H7 (cell line): Measurements from ENCODE around the gene NPTXR. TPM values are rescaled to one million over a fixed set of nuclear protein-coding genes. Genes with fewer than 3 reads are reported as not detected.

ENCODE experiments used
- DNase-seq: peaks from one replicate; pipeline ENCODE4 v3.0.0; 2012
- H3K27me3 ChIP-seq: 2 replicates; pipeline ENCODE4 v1.6.0; 2011; ENCODE audit warnings: mild to moderate bottlenecking, low read length; ENCODE audit not compliant: control insufficient read depth, insufficient read depth
- H3K36me3 ChIP-seq: replicated peaks from 2 replicates; pipeline ENCODE4 v1.5.1; 2011; ENCODE audit warnings: low read length; ENCODE audit not compliant: control insufficient read depth, insufficient read depth
- H3K4me3 ChIP-seq: 2 replicates; pipeline ENCODE4 v1.5.1; 2011; ENCODE audit warnings: low read depth, mild to moderate bottlenecking, control low read depth, low read length, moderate library complexity; ENCODE audit not compliant: insufficient read depth
- total RNA-seq: library from RNA; depleted of rRNA; stranded (reverse); fragments of >200 nt; shearing (Covaris generic); gene quantifications from 2 replicates; pipeline ENCODE4 v1.2.3, GENCODE V29; 2014; rRNA removed

The NPTXR gene
- total RNA-seq, 1 experiment from 2014 or later, result 3.7 TPM

- Histone ChIP-seq H3K4me3 (no peak overlapping the region), H3K27me3 (no peaks in the 10 kb centered on the region), H3K36me3 (no peaks in the 10 kb centered on the region)
- peak; percentile 60 for DNase-seq
Measured at GRCh38 chr22:38775656-38776055, 68.2 kb downstream of the NPTXR start.

- no peaks in the 10 kb centered on the region for H3K27me3 ChIP-seq
- H3K36me3 ChIP-seq, result no peaks in the 10 kb centered on the region
- DNase-seq, result peak; percentile 26
- H3K4me3 ChIP-seq, result no peak overlapping the region
Measured at GRCh38 chr22:38774496-38775166, 69.2 kb downstream of the NPTXR start.

- no peaks in the 10 kb centered on the region for H3K27me3 ChIP-seq
- no peak for DNase-seq
- no peak overlapping the region for H3K4me3 ChIP-seq
- no peaks in the 10 kb centered on the region for H3K36me3 ChIP-seq
Measured at GRCh38 chr22:38773363-38773946, 70.4 kb downstream of the NPTXR start.

GRCh38 chr22:38772623-38772873 is 71.3 kb downstream of the NPTXR start:
- H3K4me3 ChIP-seq, result no peak overlapping the region
- H3K27me3 ChIP-seq, result no peaks in the 10 kb centered on the region
- no peaks in the 10 kb centered on the region for H3K36me3 ChIP-seq
- DNase-seq, result no peak

GRCh38 chr22:38770257-38770949 is 73.4 kb downstream of the NPTXR start:
- no peaks in the 10 kb centered on the region for H3K27me3 ChIP-seq
- no peak overlapping the region for H3K4me3 ChIP-seq
- no peaks in the 10 kb centered on the region for H3K36me3 ChIP-seq
- DNase-seq, result no peak

Other genes starting within 250 kb of the NPTXR start
- 1.2 and 3.8 TPM in 2 replicates for gene FAM227A, start 187.6 kb downstream of the NPTXR start, total RNA-seq
- gene CBY1, start 187.4 kb downstream of the NPTXR start, total RNA-seq, result 13.3 and 21.1 TPM in 2 replicates
- gene TOMM22, start 162.1 kb downstream of the NPTXR start, total RNA-seq, result 70.8 and 79.3 TPM in 2 replicates
- 33.8 and 34.2 TPM in 2 replicates for gene JOSD1, start 143.1 kb downstream of the NPTXR start, total RNA-seq
- 71.4 and 92.1 TPM in 2 replicates for gene GTPBP1, start 138.1 kb downstream of the NPTXR start, total RNA-seq
- gene SUN2, start 88.0 kb downstream of the NPTXR start, total RNA-seq, result 31.8 and 33.4 TPM in 2 replicates
- 19.0 and 26.8 TPM in 2 replicates for gene DNAL4, start 49.9 kb downstream of the NPTXR start, total RNA-seq
- 18.3 and 19.2 TPM in 2 replicates for gene CBX6, start 28.2 kb upstream of the NPTXR start, total RNA-seq
- gene APOBEC3A, start 113.6 kb upstream of the NPTXR start, total RNA-seq, result not detected in 2 replicates
- 4.4 and 6.5 TPM in 2 replicates for gene APOBEC3B, start 138.3 kb upstream of the NPTXR start, total RNA-seq
- 1.5 and 2.0 TPM in 2 replicates for gene APOBEC3C, start 170.2 kb upstream of the NPTXR start, total RNA-seq
- 2.7 and 3.9 TPM in 2 replicates for gene APOBEC3D, start 177.1 kb upstream of the NPTXR start, total RNA-seq
- 1.1 and 3.5 TPM in 2 replicates for gene APOBEC3F, start 196.8 kb upstream of the NPTXR start, total RNA-seq
- gene APOBEC3G, start 233.2 kb upstream of the NPTXR start, total RNA-seq, result 3.0 and 4.2 TPM in 2 replicates